Muscle layer of duodenum (tissue), 2 donors: Measurements from ENCODE around the gene CHD6.
"Not testable (repeated sequence)": the region's sequence is repeated elsewhere in the genome, so short reads cannot be mapped to it uniquely, and the experiment has no call there.

ENCODE experiments used
- H3K27ac ChIP-seq: one replicate; pipeline ENCODE4 v1.7.0; 2013; ENCODE audit warnings: mild to moderate bottlenecking, low read length
- H3K27me3 ChIP-seq: one replicate; pipeline ENCODE4 v1.7.0; 2013; ENCODE audit warnings: low read depth, mild to moderate bottlenecking, control low read depth, low read length
- H3K36me3 ChIP-seq, 2 donors: one replicate each; pipeline ENCODE4 v1.7.0; 2013; ENCODE audit warnings: low read length in 2 of 2, control low read depth in 1 of 2, mild to moderate bottlenecking in 1 of 2; ENCODE audit not compliant: insufficient read depth in 2 of 2, control insufficient read depth in 1 of 2
- H3K4me1 ChIP-seq, 2 donors: one replicate each; pipeline ENCODE4 v1.7.0; 2013; ENCODE audit warnings: low read length in 2 of 2, mild to moderate bottlenecking in 2 of 2, control low read depth in 1 of 2, moderate library complexity in 1 of 2; ENCODE audit not compliant: insufficient read depth in 2 of 2, control insufficient read depth in 1 of 2
- H3K4me3 ChIP-seq, 2 donors: one replicate each; pipeline ENCODE4 v1.7.0; 2013; ENCODE audit warnings: low read length in 2 of 2, low read depth in 1 of 2, mild to moderate bottlenecking in 1 of 2
- H3K9me3 ChIP-seq, 2 donors: one replicate each; pipeline ENCODE4 v1.7.0; 2013; ENCODE audit warnings: low read length in 2 of 2, control low read depth in 1 of 2, mild to moderate bottlenecking in 1 of 2; ENCODE audit not compliant: control insufficient read depth in 1 of 2
- donor health status: healthy.

The CHD6 gene

DNA sequence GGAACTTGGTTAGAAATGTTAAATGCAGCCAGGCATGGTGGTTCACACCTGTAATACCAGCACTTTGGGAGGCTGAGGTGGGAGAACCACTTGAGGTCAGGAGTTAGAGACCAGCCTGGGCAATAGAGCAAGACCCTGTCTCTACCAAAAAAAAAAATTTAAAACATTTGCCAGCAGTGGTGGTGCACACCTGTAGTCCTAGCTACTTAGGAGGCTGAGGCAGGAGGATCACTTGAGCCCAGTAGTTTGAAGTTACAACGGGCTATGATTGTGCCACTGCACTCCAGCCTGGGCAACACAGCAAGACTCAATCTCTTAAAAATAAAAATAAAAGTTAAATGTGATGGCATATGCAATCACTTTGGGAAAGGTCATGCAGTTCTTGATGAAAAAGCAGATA is 82.6 kb downstream of the CHD6 start:
- peaks cover 8 to 20% of the 10 kb centered on the region in 2 donors for H3K36me3 ChIP-seq
- H3K4me1 ChIP-seq, H3K27me3 ChIP-seq: not testable (repeated sequence)

DNA sequence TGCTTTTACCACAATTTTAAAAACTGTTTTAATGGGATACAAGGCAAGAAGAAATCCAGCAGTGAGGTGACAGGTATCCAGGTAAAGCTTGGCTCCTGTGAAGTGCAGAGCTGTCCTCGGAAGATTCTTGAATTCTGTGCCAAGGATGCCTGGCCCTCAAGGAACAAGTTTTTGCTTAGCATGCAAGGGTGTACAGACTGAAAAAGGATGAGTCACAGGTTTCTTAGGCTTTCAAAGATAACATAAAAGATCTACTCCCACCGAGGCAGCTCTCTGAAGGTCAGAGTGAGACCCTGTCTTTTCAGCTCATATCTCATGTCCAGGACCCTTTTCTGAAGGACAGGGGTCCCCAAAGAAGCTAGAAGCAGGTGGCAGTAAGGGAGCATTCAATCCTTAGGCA is 83.3 kb downstream of the CHD6 start:
- H3K36me3 ChIP-seq, result peaks cover 8 to 20% of the 10 kb centered on the region in 2 donors
- no peaks in the 10 kb centered on the region for H3K4me1 ChIP-seq
- H3K9me3 ChIP-seq, result no peaks in the 10 kb centered on the region
- no peaks in the 10 kb centered on the region for H3K27me3 ChIP-seq
- no peak overlapping the region for H3K4me3 ChIP-seq
- H3K27ac ChIP-seq, result no peak overlapping the region

More for the DNA sequence above, 82.6 kb downstream of the CHD6 start:
- H3K4me3 ChIP-seq, H3K9me3 ChIP-seq, H3K27ac ChIP-seq: not testable (repeated sequence)

DNA sequence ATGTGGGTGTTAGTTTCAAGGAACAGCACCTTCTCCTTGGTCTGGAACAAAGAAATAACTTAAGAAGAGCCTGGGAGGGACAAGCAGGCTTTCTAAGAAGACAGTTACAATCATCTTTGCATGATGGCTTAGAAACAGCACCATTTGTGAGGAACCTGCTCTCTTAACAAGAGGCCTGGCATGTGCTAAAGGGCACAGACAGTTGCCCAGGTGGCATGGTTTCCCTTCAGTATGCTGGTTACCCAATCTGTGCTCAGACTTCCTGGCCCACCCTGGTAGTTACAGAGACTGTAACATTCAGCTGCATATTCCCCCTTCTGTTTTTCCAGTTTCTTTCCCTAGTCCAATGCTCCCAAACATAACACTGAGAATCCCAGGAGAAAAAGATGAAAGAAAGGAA is 84.0 kb downstream of the CHD6 start:
- Histone ChIP-seq H3K27me3 (no peaks in the 10 kb centered on the region), H3K4me1 (no peaks in the 10 kb centered on the region), H3K9me3 (no peaks in the 10 kb centered on the region), H3K4me3 (no peak overlapping the region), H3K27ac (no peak overlapping the region), H3K36me3 (peaks cover 8 to 20% of the 10 kb centered on the region in 2 donors)

DNA sequence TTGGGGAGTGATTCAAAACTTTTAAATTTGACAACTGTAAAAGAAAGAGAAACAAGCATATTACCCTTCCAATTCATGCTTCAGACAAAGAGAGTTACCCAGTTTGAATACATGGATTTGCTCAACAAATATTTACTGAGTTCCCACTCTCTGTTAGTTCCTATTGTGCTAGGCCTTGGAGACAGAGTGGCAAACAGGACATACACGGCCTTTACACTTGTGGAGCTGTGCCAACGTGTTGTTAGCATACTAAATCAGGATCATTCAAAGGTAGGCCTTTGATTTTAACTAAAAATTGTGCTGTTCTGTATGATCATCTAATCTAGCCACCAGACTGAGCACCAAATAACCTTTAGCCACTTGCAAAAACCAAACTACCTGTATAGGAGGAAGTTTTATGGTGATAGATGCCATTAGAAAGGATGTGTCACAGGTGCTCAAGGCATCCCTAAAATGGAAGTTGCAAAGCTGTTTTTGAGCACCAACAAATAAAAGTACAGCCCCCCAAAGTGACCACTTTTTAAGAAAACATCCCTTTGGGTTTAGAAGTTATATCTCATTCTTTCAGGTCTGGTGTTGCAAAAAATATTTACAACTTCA is 84.5 kb downstream of the CHD6 start:
- Histone ChIP-seq H3K27me3 (no peaks in the 10 kb centered on the region), H3K4me3 (no peak overlapping the region), H3K9me3 (no peaks in the 10 kb centered on the region), H3K36me3 (peaks cover 8 to 16% of the 10 kb centered on the region in 2 donors), H3K4me1 (no peaks in the 10 kb centered on the region), H3K27ac (no peak overlapping the region)

DNA sequence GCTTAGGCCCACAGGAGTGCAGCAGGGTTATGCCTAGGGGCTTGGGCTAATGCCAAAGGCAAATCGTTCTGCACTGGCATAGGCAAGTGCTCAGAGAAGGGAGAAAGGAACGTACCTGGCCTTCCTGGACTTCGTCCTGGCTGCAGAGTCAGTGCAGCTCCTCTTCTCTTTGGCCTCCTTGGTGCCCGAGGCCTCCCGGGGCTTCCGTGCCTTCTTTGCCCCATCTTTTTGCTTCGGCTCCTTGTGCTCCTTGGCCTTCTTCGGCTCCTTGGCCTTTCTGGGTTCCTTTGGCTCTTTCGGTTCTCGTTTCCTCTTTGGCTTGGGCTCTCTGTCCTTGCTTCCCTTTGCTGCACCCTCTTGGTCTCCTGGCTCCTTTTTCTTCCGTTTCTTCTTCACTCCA is 85.2 kb downstream of the CHD6 start:
- H3K27me3 ChIP-seq, result no peaks in the 10 kb centered on the region
- H3K4me3 ChIP-seq, result no peak overlapping the region
- no peaks in the 10 kb centered on the region for H3K9me3 ChIP-seq
- no peak overlapping the region for H3K27ac ChIP-seq
- H3K4me1 ChIP-seq, result peaks cover 0 to 2% of the 10 kb centered on the region in 2 donors
- H3K36me3 ChIP-seq, result peaks cover 8 to 15% of the 10 kb centered on the region in 2 donors

DNA sequence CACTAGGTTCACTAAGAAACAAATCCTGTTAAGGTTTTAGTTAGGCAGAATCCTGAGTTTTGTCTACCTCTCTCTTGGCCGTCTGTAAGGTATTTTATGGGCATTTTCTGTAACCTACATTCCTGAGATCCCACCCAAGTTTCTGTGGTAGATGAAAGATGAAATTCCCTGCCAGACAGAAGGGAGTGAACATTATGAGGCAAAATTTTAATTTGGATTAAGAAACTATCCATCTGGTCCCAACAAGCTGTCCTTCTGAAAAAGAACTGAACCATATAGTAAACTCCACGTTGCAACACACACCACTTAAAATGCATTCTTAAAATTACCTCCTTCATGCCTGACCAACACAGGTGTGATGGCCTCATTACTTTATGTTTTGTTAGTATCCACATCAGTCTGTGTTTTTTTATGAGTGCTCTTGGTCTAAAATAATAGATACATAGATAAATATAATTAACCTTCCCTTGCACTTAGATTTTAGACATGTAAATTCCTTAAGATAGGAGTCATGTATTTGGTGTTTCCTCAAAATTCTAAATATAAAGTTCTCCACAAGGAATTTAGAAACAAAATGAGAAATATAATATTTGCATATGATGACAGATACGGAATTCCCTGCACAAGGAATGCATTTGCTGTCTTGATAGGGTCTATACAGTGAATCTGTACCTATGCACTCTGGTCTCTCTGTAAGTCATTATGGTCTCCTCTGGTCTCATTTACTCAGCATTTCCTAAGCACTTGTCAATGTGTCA is 86.5 kb downstream of the CHD6 start:
- Histone ChIP-seq H3K4me3 (no peak overlapping the region), H3K27ac (no peak overlapping the region), H3K4me1 (peaks cover 0 to 5% of the 10 kb centered on the region in 2 donors), H3K36me3 (peaks cover 8 to 15% of the 10 kb centered on the region in 2 donors), H3K9me3 (no peaks in the 10 kb centered on the region), H3K27me3 (no peaks in the 10 kb centered on the region)

DNA sequence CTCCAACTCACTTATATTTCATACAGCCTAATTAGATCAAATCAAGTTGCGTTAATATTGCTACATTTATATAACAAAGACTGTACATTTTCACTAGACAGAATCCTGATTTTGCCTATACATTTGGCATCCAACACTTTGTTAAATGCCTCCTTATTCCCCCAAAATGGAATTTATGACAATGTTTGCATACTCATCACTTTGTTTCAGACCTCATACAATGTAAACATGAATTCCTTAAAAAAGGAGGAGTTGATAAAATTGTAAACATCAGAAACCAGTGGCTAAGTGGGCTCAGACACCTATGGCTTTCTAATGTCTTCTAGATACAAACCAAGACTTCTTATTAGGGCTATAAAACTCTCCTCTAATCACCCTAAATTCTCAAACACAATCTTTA is 87.3 kb downstream of the CHD6 start:
- H3K9me3 ChIP-seq, result no peaks in the 10 kb centered on the region
- H3K27me3 ChIP-seq, result no peaks in the 10 kb centered on the region
- peaks cover under 1 to 12% of the 10 kb centered on the region in 2 donors for H3K4me1 ChIP-seq
- H3K36me3 ChIP-seq, result peaks cover 8 to 15% of the 10 kb centered on the region in 2 donors
- H3K4me3 ChIP-seq, result no peak overlapping the region
- no peak overlapping the region for H3K27ac ChIP-seq

DNA sequence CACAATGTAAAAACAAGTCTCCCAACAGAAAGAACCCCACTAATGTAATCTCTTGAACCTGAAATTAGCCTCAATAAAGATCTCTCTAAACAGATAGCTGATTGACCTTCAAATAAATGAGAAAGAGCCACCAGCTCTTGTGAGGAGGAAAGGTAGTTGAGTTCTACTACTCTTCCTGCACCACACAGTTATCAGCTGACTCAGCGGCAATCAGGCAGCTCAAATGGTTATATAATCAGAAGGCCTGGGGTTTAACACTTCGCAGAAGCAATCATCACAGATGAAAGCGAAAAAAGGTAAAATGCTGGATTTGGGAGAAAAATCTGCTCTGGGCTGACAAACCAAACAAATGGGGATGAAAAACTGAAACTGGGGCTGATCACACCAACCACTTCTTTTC is 91.8 kb downstream of the CHD6 start:
- peaks cover 0 to 3% of the 10 kb centered on the region in 2 donors for H3K36me3 ChIP-seq
- no peaks in the 10 kb centered on the region for H3K9me3 ChIP-seq
- H3K4me1 ChIP-seq, result peaks cover 15 to 25% of the 10 kb centered on the region in 2 donors
- no peak overlapping the region for H3K4me3 ChIP-seq
- H3K27me3 ChIP-seq, result no peaks in the 10 kb centered on the region
- H3K27ac ChIP-seq, result no peak overlapping the region

DNA sequence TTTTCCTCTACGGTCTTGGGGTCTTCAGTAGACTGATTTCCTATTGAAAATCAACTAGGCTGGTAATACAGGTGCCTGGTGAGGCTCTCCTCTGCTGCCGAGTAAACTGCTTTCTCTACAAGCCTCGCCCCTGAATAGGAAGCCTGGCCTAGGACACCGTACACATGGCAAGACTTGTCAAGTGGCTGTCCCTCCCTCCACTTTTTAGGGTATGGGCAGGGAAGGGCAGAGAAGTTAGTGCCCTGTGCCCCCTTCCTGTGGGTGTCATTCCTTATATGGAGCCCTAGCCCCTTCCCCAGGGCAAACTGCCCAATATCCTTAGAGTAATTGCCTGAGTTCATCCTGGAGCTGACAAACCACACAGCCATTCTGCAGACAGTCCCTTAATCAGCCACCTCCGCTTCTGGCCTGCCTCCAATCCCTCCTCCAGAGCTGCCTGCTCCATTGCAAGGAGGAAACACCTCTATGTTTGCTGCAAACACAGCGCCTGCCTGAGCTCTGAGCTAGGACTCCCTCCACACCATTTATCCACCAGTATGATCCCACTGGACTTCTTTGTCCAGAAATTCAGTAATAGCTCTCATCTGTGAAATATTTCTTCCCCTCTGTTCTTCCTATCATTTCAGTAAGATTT is 93.1 kb downstream of the CHD6 start:
- Histone ChIP-seq H3K9me3 (no peaks in the 10 kb centered on the region), H3K36me3 (peaks cover 0 to 3% of the 10 kb centered on the region in 2 donors), H3K27me3 (no peaks in the 10 kb centered on the region), H3K27ac (peak overlapping the region; percentile 34), H3K4me3 (peak overlapping the region; percentile 37 to 48), H3K4me1 (peaks cover 15 to 25% of the 10 kb centered on the region in 2 donors)

DNA sequence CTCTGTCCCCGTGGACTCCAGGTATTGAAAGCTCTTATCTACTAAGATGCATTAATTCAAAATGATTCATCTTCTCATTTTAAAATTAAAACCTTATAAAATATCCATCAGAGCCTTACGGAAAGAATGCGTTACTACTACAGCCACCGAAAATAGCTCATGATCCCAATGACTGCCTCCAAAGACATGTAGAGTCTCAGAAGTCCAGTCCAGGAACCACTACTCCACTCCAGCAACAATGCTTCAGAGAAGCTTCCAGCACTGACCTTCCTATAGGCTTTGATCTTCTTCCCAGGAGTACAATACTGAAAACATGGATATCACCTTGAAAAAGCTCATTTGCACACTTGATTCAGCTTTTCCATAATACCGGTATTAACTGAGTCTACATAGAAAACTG is 94.3 kb downstream of the CHD6 start:
- peaks cover 0 to 3% of the 10 kb centered on the region in 2 donors for H3K36me3 ChIP-seq
- no peaks in the 10 kb centered on the region for H3K27me3 ChIP-seq
- H3K4me1 ChIP-seq, result peaks cover 15 to 25% of the 10 kb centered on the region in 2 donors
- no peak overlapping the region for H3K27ac ChIP-seq
- no peak overlapping the region for H3K4me3 ChIP-seq
- no peaks in the 10 kb centered on the region for H3K9me3 ChIP-seq

DNA sequence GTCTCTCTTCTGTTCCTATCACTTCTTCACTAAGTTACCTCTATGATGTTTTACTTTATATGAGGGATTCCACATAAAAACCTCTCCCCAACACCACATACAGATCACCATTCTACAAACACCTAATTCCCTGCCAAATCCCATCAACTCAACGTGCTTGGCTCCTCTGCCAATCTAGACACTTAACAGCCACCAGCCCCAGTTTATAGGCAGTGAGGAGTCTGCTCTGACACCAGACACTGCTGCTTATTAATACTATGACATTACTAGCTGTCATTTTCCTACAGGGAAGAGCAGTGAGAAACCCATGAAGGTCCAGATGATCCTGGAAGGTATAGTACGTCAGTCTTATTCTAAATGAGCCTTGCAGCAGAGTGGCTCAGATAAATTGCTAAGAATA is 104.3 kb downstream of the CHD6 start:
- Histone ChIP-seq H3K4me1 (peaks cover 18 to 29% of the 10 kb centered on the region in 2 donors), H3K27me3 (no peaks in the 10 kb centered on the region), H3K9me3 (no peaks in the 10 kb centered on the region), H3K27ac (no peak overlapping the region), H3K36me3 (peaks cover 9 to 12% of the 10 kb centered on the region in 2 donors), H3K4me3 (no peak overlapping the region)
